NCI-H128 (cell line): ENCODE measurements around the gene UPK3B.
"Not testable (repeated sequence)": the region's sequence is repeated elsewhere in the genome, so short reads cannot be mapped to it uniquely, and the experiment has no call there.

Experiments
- DNase-seq: peaks from one replicate; lab custom pipeline; 2025; ENCODE audit not compliant: unreplicated experiment; lab: John Stamatoyannopoulos, UW

Gene UPK3B

DNA sequence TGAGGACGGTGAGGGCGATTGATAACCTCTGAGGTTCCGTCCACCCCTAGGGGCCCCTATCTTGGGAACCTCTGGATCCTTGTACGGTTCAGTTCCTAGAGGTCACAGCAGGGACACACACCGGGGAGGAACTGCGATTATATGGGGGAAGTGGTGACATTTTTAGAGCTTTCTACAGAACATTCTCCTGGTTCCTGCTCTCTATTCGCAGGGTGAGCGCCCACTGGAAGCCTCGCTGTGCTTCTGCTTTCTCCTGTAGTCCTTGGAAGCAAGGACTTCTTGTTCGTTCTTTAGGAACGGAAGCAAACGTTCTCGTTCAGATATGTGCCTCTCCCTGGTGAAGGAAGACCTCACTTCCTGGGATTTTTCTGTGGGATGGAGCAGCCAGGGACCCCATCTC, 22.4 kb upstream of the UPK3B start:
- DNase-seq: not testable (repeated sequence)

DNA sequence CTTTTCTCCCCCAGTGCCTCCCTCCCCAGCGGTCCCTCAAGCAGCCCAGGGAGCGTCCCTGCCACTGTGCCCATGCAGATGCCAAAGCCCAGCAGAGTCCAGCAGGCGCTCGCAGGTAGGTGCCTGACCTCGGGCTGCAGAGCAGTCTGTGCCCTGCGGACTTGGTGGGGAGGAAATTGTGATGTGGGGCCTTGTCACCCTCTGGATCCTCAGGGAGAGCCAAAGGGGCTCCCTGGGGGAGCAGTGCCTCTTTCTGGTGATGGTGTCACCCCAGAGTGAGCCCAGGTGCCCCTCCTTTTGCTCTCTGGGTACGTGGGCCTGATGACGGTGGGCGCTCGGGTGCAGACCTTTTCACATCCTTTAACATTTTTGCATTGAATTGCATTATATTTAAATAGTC, 18.2 kb upstream of the UPK3B start:
- not testable (repeated sequence) for DNase-seq

DNA sequence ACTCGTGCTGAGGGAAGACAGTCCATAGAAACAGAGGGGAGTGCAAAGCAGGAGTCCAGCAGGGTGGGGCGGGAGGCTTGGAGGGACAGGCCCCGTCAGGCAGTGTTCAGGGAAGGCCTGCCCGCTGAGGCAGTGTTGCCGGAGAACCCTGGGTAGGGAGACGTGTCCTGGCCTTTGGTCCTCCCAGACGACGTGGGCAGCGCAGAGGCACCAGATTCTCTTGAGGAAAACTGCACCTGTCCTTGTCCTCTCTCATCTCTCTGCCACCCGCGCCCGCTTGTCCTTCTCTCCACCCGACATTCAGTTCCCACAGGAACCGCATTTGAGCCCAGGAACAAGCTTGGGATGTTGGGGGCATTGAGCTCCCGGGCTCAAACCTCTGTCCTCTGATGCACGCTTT, 14.6 kb upstream of the UPK3B start:
- not testable (repeated sequence) for DNase-seq

DNA sequence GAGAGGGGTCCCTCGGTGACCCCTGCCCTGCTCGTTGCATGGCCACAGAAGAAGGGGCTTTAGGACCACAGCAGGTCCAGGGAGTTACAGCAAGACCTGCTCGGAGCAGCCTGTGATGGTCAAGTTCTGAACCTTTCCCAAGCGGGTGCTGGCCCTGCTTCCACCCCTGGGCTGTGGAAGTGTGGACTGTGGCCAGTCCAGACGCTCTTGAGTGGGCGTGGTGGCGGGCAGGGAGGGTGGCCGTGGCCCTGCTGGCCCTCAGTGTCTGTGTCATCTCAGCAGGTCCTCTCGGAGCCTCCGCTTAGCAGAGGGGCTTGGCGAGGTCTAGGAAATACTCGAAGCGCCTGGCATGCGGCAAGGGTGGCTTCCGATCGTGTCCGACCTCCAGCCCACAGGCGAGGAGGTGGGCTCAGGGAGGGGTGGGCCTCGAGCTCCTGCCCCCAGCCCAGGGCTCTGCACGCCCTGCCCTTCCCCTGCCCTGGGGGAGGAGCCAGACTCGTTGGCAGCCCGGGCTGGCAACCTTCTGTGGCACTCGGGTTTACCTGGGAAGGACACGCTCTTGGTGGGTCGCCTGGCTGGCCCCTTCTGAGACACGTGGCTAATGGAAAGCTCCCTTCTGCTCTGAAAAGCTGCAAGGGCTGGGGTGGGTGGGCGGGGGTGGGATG, 12.3 kb upstream of the UPK3B start:
- DNase-seq: not testable (repeated sequence)

DNA sequence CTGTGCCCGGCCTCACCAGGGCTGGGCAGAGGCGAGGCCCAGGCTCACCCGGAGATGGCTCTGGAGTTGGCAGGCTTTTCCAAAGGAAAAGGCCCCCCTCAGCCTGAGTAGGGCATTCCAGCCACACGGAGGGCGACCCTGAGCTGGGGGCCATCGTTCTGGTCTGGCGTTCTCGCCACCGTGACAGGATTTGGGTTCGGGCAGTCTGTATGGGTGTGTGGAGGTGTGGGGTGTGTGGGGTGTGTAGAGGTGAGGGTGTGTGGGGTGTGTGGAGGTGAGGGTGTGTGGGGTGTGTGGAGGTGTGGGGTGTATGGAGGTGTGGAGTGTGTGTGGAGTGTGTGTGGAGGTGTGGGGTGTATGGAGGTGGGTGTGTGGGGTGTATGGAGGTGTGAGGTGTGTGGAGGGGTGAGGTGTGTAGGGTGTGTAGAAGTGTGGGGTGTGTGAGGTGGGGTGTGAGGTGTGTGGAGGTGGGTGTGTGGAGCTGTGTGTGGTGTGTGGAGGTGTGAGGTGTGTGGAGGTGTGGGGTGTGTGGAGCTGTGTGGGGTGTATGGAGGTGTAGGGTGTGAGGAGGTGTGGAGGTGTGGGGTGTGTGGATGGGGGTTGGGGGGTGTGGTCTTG, 11.7 kb upstream of the UPK3B start:
- DNase-seq: not testable (repeated sequence)

DNA sequence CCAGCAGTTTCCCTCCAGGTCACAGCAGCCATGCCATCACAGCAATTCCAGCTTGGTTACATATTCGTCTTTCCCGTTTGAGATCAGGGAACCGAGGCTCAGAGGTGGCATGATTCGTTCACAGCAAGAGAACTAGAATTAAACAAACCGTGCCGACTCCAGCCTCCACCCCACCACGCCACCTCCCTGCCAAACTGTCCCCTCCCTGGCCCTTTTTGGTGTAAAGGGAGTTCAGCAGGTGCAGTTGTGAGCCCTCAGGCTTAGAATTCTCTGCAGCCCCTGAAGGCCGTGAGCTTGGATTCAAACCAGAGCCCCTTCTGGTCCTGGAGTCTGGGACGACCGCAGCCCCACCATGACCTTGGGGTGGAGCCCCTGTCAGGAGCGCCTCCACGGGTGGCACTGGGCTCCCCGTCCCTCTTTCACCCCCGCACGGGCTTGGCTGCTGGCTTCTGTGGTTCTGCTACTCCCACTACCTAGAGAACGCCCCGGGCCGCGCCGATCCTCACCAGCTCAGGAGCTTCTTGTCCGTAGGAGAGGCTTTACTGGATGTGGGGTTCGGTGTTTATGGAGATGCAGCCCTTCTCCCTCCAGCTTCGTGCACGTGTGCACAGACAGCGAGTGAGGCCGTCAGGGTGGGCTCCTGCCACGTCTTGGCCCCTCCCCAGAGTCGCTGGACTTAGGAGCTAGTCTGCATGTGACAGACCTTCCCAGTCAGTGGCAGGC, 11.0 kb upstream of the UPK3B start:
- not testable (repeated sequence) for DNase-seq

DNA sequence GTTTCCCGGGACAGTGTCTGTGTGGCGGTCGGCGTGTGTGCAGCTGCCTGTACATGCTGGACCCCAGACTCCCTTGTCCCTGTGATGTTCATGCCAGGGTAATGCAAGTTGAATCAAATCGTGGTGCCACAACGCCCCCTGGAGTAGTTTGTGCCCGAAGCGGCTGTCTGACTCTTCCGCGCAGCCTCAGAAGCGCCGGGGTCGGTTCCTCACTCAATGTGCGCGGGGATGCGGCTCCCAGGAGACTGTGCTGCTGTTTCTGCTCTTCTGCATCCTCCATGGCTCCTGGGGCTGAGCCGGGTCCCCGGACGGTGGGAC, 10.5 kb upstream of the UPK3B start:
- not testable (repeated sequence) for DNase-seq

DNA sequence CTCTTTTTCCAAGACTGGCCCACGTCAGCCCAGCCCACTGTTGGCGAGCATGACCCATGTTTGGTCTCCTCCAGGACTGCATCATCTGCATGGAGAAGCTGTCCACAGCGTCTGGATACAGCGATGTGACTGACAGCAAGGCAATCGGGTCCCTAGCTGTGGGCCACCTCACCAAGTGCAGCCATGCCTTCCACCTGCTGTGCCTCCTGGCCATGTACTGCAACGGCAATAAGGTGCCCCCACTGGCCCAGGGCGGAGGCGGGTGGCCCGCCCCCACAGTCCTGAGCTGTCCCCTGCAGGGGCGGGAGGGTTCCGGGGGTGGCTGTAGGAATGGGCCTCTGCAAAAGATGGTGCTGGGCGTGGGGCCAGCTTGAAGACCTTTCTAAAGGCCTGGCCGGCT, 8.1 kb upstream of the UPK3B start:
- DNase-seq: not testable (repeated sequence)

DNA sequence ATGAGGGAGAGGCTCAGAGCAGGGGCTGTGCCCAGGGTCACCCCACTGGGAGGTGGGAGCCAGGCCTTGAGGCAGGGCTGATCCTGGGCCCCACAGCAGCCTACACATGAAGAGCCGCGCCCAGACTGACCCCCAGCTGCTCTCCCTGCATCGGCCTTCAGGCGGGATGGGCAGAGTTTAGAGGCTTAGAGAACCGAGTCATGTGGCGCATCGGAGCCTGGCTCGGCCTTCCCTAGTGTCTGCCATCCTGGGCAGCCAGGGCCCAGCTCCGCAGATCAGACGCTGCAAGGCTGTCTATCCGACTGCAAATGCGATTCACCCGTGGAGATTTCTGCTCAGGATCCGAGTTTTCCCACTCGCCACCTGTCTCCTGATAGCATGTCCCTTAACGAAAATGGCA, 7.5 kb upstream of the UPK3B start:
- DNase-seq: not testable (repeated sequence)

DNA sequence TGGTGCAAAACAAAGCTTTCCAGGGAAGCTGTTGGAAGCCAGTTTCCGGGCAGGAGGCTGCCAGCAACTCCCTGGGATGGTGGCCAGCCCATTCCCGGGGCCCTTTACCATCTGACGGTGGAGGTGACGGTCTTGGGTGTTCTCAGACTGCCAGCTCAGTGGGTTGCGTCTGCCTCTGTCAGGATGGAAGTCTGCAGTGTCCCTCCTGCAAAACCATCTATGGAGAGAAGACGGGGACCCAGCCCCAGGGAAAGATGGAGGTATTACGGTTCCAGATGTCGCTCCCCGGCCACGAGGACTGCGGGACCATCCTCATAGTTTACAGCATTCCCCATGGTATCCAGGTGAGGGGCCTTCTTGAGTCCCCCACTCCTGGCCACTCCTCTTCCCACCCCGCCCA, 7.1 kb upstream of the UPK3B start:
- DNase-seq: not testable (repeated sequence)

DNA sequence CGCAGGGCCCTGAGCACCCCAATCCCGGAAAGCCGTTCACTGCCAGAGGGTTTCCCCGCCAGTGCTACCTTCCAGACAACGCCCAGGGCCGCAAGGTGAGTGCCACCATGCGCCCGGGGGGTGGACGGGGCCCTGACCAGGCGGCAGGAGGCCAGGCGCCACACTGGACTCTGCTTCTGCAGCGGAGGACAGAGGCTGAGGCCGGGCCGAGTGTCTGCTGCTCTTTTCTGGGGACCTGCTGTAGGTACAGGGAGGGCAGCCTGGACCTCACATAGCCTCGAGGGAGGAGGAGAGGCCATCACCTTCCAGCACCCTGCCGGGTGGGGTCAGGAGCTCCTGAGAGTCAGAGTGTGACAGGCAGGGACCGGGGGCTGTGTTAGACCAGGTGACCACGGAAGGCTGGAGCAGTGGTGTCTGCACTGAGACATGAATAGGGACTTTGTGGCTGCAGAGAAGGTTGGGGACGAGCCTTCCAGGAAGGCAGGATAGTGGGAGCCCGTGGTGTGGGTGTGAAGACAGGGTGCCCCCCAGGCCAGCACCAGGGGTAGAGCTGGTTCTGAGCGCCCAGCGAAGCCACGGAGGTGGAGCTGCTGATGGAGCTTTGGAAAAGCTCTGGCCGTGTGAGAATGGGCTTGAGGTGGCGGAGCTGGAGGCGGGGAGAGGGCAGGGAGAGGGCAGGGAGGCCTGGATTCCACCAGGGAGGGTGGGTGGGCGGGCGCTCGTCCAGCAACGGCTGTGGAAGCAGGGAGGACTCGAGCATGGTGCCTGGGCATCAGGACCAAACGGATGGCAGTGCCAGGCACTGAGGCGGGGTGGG, 5.8 kb upstream of the UPK3B start:
- not testable (repeated sequence) for DNase-seq

DNA sequence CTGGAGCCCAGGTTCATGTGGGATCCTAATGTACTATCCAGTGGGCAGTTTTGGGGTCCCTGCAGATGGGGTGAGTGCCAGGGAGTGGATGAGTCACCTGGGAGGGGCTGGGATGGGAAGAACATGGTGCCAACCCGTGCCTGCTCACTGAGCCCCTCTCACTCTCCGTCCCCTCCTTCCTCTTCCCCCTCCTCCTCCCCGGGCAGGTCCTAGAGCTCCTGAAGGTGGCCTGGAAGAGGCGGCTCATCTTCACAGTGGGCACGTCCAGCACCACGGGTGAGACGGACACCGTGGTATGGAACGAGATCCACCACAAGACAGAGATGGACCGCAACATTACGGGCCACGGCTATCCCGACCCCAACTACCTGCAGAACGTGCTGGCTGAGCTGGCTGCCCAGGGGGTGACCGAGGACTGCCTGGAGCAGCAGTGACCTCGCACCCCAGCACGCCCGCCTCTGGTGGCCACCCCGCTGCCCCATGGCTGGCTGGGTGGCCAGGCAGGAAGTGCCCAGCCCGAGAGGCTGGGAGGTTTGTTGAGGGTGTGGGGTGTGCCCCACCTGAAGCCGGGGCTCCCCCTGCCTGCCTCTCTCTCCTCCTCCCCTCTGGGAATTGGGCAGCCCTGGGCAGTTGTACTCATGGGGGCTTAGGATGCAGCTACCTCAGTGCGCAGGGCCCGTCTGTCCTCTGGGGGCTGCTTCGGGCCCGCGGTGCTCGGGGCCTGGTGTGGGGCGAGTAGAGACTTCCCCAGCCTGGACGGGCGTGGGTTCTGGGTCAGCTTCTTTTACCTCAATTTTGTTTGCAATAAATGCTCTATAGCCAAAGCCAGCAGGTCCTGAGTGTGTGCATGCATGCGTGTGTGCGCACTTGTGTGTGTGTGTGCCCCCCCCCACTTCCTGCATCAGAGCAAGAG, 4.9 kb upstream of the UPK3B start:
- no peak for DNase-seq

DNA sequence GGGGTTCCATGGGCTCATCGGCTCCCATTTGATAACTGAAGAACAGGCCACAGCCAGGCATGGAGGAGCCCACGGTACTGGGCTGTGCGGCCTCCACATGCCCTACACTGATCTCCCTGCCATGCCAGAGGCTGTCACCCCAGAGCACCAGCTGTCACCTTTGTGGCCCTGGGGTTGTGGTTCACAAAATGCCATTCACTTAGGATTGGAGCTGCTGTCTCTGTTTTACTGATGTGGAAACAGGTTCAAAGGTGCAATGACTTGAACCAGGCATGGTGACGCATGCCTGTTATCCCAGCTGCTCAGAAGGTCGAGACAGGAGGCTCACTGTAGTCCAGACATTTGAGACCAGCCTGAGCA, 4.3 kb upstream of the UPK3B start:
- no peak for DNase-seq

DNA sequence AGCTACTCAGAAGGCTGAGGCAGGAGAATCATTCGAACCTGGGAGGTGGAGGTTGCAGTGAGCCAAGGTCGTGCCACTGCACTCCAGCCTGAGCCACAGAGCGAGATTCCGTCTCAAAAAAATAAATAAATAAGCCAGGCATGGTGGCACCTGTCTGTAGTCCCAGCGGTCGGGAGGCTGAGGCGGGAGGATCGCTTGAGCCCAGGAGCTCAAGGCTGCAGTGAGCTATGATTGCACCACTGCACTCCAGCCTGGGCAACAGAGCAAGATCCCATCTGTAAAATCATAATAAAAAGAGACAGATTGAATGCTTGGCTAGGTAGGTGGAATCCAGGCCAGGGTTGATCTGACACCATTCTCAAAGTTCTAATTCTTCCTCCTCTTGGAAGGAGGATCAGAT, 3.7 kb upstream of the UPK3B start:
- DNase-seq: not testable (repeated sequence)

DNA sequence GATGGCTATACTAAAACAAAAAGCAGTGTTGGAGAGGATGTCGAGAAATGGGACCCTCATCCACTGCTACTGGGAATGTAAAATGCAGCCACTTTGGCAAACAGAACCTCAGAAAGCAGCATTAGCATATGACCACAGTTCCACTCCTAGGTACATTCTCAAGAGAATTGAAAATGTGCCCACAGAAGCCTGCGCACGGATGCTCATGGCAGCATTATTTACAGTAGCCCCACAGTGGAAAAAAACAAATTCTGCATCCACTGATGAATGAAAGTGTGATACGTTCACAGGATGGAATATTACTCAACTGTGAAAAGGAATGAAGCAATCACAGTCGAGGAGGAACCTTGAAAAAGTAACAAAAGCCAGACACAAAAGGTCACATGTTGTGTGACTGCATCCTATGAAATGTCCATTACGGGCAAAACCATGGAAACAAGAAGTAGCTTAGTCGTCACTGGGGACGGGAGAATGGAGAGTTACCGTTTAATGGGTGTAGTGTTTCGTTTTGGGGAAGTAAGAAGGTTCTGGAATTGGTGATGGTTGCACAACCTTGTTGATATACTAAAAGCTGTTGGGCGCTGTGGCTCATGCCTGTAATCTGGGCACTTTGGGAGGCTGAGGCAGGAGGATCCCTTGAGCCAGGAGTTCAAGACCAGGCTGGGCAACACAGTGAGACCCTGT, 2.5 kb upstream of the UPK3B start:
- no peak for DNase-seq

DNA sequence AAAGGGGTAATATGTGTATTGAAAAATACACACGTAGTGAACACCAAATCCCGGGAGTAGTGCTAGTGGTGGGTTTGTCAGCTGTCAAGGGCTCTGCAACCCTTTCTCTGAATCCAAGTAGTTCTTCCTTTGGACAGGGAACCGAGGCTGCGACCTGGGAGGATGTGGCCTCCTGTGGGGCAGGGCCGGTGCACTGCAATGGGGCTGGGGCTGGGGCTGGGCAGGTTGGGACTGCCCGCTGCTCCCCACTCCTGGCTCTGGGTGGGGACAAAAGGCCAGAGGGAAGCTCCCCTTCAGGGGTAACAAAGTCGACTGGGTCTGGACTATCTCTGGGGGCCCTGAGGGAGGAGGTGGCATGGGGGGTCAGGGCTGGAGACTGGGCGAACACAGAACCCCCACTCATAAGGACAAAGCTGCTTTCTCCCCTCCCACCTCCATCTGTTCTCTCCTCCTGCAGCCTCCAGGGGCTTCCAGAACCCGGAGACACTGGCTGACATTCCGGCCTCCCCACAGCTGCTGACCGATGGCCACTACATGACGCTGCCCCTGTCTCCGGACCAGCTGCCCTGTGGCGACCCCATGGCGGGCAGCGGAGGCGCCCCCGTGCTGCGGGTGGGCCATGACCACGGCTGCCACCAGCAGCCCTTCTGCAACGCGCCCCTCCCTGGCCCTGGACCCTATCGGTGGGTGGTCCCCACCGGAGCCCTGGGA, 1.0 kb downstream of the UPK3B start:
- DNase-seq: not testable (repeated sequence)

DNA sequence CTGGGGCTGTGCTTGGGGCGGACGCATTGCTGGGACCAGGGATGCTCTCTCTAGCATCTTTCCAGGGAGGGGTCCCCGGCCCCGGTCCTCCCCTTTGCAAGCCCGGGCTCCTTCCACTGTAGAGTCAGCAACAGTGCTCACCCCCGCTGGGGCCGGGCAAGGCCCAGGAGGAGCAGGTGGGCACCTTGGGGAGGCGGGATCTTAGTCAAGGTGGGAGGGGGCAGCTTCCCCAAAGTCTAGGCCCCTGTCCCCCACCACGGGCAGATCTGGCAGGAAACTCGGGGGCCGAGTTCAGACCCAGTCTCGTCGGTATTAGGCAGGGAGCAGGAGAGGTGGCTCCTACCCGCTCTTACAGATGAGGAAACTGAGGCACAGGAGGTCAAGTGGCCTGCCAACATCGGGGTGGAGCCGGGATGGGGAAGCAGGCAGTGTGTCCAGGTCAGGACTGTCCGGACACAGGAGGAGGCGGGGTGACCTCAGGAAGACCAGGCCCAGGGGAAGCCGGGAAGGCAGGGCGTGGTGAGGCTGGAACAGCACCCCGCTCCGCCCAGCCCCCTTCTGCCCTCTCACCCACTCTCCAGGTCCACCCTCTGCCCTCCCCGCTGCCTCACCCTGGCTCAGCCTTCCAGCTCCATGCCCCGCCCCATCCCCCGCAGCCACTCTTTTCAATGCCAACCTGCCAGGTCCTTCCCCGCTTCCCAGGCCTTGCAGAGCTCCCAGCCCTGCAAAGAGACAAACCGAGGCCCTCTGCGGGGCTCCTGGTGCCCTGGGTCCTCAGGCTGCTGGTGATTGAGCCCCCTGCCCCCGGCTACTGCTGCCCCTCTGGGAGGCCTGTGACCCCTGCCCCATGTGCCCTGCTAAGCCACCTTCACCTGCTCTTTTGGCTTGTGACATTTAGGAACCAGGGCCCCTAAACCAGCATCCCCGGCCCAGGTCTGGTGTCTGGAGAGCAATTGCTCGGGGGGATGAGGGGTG, 1.8 kb downstream of the UPK3B start:
- DNase-seq: not testable (repeated sequence)
